H9 (cell line): ENCODE measurements around the gene AKIRIN2. TPM values are rescaled to one million over a fixed set of nuclear protein-coding genes. Genes with fewer than 3 reads are reported as not detected.

Experiments used
- DNase-seq: peaks from one replicate; pipeline ENCODE4 v3.0.0-alpha.2; 2017
- H2AFZ ChIP-seq: one replicate; pipeline ENCODE4 v1.6.1; 2013; ENCODE audit warnings: mild to moderate bottlenecking, low read length, control low read depth, moderate library complexity
- H2AK5ac ChIP-seq: 2 replicates; pipeline ENCODE4 v1.6.1; 2013; ENCODE audit warnings: low read length, control low read depth, mixed read lengths; ENCODE audit not compliant: insufficient read length
- H2BK120ac ChIP-seq: one replicate; pipeline ENCODE4 v1.6.1; 2013; ENCODE audit warnings: low read depth, mild to moderate bottlenecking, low read length, control low read depth, inconsistent platforms; ENCODE audit not compliant: poor library complexity, severe bottlenecking
- H2BK12ac ChIP-seq: 2 replicates; pipeline ENCODE4 v1.6.1; 2013; ENCODE audit warnings: low read length, control low read depth, mixed read lengths, low read depth; ENCODE audit not compliant: insufficient read length
- H2BK15ac ChIP-seq: 2 replicates; pipeline ENCODE4 v1.6.1; 2013; ENCODE audit warnings: low read depth, low read length, control low read depth
- H2BK20ac ChIP-seq: one replicate; pipeline ENCODE4 v1.6.1; 2013; ENCODE audit warnings: low read depth, mild to moderate bottlenecking, low read length, control low read depth, inconsistent platforms; ENCODE audit not compliant: poor library complexity, severe bottlenecking
- H2BK5ac ChIP-seq: 2 replicates; pipeline ENCODE4 v1.6.1; 2013; ENCODE audit warnings: low read length, control low read depth, mixed read lengths; ENCODE audit not compliant: insufficient read length
- H3K14ac ChIP-seq: 2 replicates; pipeline ENCODE4 v1.6.1; 2013; ENCODE audit warnings: low read length, control low read depth; ENCODE audit not compliant: insufficient read depth
- H3K18ac ChIP-seq: 2 replicates; pipeline ENCODE4 v1.6.1; 2013; ENCODE audit warnings: low read depth, mild to moderate bottlenecking, mixed read lengths, low read length, control low read depth; ENCODE audit not compliant: insufficient read length
- H3K23ac ChIP-seq: 2 replicates; pipeline ENCODE4 v1.6.1; 2013; ENCODE audit warnings: low read length, control low read depth, mixed read lengths, low read depth; ENCODE audit not compliant: insufficient read length
- H3K23me2 ChIP-seq: 2 replicates; pipeline ENCODE4 v1.6.1; 2013; ENCODE audit warnings: low read depth, mild to moderate bottlenecking, mixed read lengths, low read length, control low read depth; ENCODE audit not compliant: insufficient read length, poor library complexity, severe bottlenecking
- H3K27ac ChIP-seq: 2 replicates; pipeline ENCODE4 v1.5.1; 2013; ENCODE audit warnings: low read length, control low read depth, mixed read lengths, low read depth; ENCODE audit not compliant: insufficient read length
- H3K27me3 ChIP-seq: 2 replicates; pipeline ENCODE4 v1.6.1; 2013; ENCODE audit warnings: low read length, control low read depth, inconsistent platforms; ENCODE audit not compliant: insufficient read depth
- H3K4ac ChIP-seq: 2 replicates; pipeline ENCODE4 v1.6.1; 2013; ENCODE audit warnings: low read depth, mild to moderate bottlenecking, control low read depth, inconsistent platforms, low read length, moderate library complexity
- H3K4me1 ChIP-seq: 2 replicates; pipeline ENCODE4 v1.6.1; 2013; ENCODE audit warnings: low read length, control low read depth, inconsistent platforms; ENCODE audit not compliant: insufficient read depth
- H3K4me2 ChIP-seq: 2 replicates; pipeline ENCODE4 v1.6.1; 2013; ENCODE audit warnings: low read length, control low read depth, mixed read lengths; ENCODE audit not compliant: insufficient read length, insufficient read depth
- H3K56ac ChIP-seq: 2 replicates; pipeline ENCODE4 v1.6.1; 2013; ENCODE audit warnings: low read depth, mild to moderate bottlenecking, mixed read lengths, low read length, control low read depth; ENCODE audit not compliant: insufficient read length
- H3K79me1 ChIP-seq: 2 replicates; pipeline ENCODE4 v1.6.1; 2013; ENCODE audit warnings: low read depth, mild to moderate bottlenecking, moderate library complexity, low read length, control low read depth, inconsistent platforms; ENCODE audit not compliant: insufficient read depth, poor library complexity, severe bottlenecking
- H3K79me2 ChIP-seq: 2 replicates; pipeline ENCODE4 v1.6.1; 2013; ENCODE audit warnings: low read length, control low read depth, inconsistent platforms; ENCODE audit not compliant: insufficient read depth
- H3K9ac ChIP-seq: 2 replicates; pipeline ENCODE4 v1.6.1; 2013; ENCODE audit warnings: low read length, control low read depth, mixed read lengths; ENCODE audit not compliant: insufficient read length; ENCODE audit errors: extremely low read depth
- H3K9me3 ChIP-seq: one replicate; pipeline ENCODE4 v1.6.1; 2013; ENCODE audit warnings: low read depth, low read length, inconsistent platforms; ENCODE audit not compliant: control insufficient read depth
- H3T11ph ChIP-seq: one replicate; pipeline ENCODE4 v1.6.1; 2013; ENCODE audit warnings: mild to moderate bottlenecking, low read length, control low read depth, inconsistent platforms
- H4K20me1 ChIP-seq: one replicate; pipeline ENCODE4 v1.6.1; 2013; ENCODE audit not compliant: control insufficient read depth, insufficient read length, insufficient read depth
- H4K5ac ChIP-seq: 2 replicates; pipeline ENCODE4 v1.6.1; 2013; ENCODE audit warnings: low read depth, mild to moderate bottlenecking, mixed read lengths, low read length, control low read depth; ENCODE audit not compliant: insufficient read length
- H4K8ac ChIP-seq: replicated peaks from 2 replicates; pipeline ENCODE4 v1.6.1; 2013; ENCODE audit warnings: low read length, control low read depth, mixed read lengths, low read depth; ENCODE audit not compliant: insufficient read length
- H4K91ac ChIP-seq: 2 replicates; pipeline ENCODE4 v1.6.1; 2013; ENCODE audit warnings: low read depth, mild to moderate bottlenecking, moderate library complexity, mixed read lengths, low read length, control low read depth; ENCODE audit not compliant: insufficient read length
- H3K27ac Mint-ChIP-seq, 3 experiments: 2 replicates in 2 of 3; 3 replicates in 1 of 3; pipeline ENCODE4 v1.8.0; 2020 to 2021; ENCODE audit warnings: mixed read lengths in 3 of 3, mild to moderate bottlenecking in 1 of 3, moderate library complexity in 1 of 3
- H3K27me3 Mint-ChIP-seq: 2 replicates; pipeline ENCODE4 v1.8.0; 2021; ENCODE audit warnings: low read depth, mild to moderate bottlenecking, moderate library complexity, mixed read lengths
- H3K36me3 Mint-ChIP-seq, 3 experiments: 2 replicates in 2 of 3; 3 replicates in 1 of 3; pipeline ENCODE4 v1.8.0; 2020 to 2021; ENCODE audit warnings: low read depth in 3 of 3, mixed read lengths in 3 of 3; ENCODE audit not compliant: insufficient read depth in 1 of 3
- H3K4me1 Mint-ChIP-seq, 2 experiments: 2 replicates each; pipeline ENCODE4 v1.8.0; 2020; ENCODE audit warnings: mixed read lengths in 2 of 2
- H3K4me3 Mint-ChIP-seq, 2 experiments: 2 replicates in 1 of 2; 3 replicates in 1 of 2; pipeline ENCODE4 v1.8.0; 2020 to 2021; ENCODE audit warnings: mild to moderate bottlenecking in 2 of 2, mixed read lengths in 2 of 2, moderate library complexity in 1 of 2
- H3K9me3 Mint-ChIP-seq, 2 experiments: 2 replicates in 1 of 2; 3 replicates in 1 of 2; pipeline ENCODE4 v1.8.0; 2020; ENCODE audit warnings: mild to moderate bottlenecking in 2 of 2, mixed read lengths in 2 of 2, moderate library complexity in 1 of 2
- total RNA-seq: library from RNA; stranded (reverse); gene quantifications from 2 replicates; pipeline ENCODE4 v1.2.1, GENCODE V29; 2021
- TF ChIP-seq, protein P1 (sequence below): fragments of 200-600 bp; sonication (generic); conservative IDR thresholded peaks from 3 replicates; pipeline ENCODE4 v1.8.0; 2021; ENCODE audit warnings: antibody characterized with exemption, mild to moderate bottlenecking

The AKIRIN2 gene
- total RNA-seq, 1 experiment from 2014 or later: 75.7 TPM

GRCh38 chr6:87731080-87731479 lies 29.0 kb upstream of the AKIRIN2 start:
- no peak overlapping the region for H3K27ac Mint-ChIP-seq
- DNase-seq: no peak
- Histone ChIP-seq H4K20me1 (no peaks in the 10 kb centered on the region), H4K5ac (no peak overlapping the region), H3K18ac (no peak overlapping the region), H3K79me2 (no peaks in the 10 kb centered on the region), H3K56ac (no peak overlapping the region), H2BK12ac (no peak overlapping the region), H3K9me3 (no peaks in the 10 kb centered on the region), H4K91ac (no peak overlapping the region), H2AK5ac (no peak overlapping the region), H2BK5ac (no peak overlapping the region), H2BK120ac (no peak overlapping the region), H3K4ac (no peak overlapping the region), H2BK20ac (no peak overlapping the region), H3K23ac (no peak overlapping the region), H3K27me3 (no peaks in the 10 kb centered on the region), H4K8ac (no peak overlapping the region), H3K9ac (no peak overlapping the region), H3K4me1 (no peaks in the 10 kb centered on the region), H2BK15ac (no peak overlapping the region), H3K4me2 (no peak overlapping the region), H3K79me1 (no peaks in the 10 kb centered on the region), H3K23me2 (no peaks in the 10 kb centered on the region), H3K14ac (no peak overlapping the region), H3T11ph (no peak overlapping the region), H3K27ac (no peak overlapping the region), H2AFZ (no peak overlapping the region)
- H3K36me3 Mint-ChIP-seq: peaks cover 0 to 9% (median 2%) of the 10 kb centered on the region in 3 experiments; a peak in 3 of 7 replicates
- H3K9me3 Mint-ChIP-seq: peaks cover 7 to 10% of the 10 kb centered on the region in 2 experiments; a peak in 4 of 5 replicates
- no peak overlapping the region for H3K4me3 Mint-ChIP-seq
- TF ChIP-seq, protein P1, sequence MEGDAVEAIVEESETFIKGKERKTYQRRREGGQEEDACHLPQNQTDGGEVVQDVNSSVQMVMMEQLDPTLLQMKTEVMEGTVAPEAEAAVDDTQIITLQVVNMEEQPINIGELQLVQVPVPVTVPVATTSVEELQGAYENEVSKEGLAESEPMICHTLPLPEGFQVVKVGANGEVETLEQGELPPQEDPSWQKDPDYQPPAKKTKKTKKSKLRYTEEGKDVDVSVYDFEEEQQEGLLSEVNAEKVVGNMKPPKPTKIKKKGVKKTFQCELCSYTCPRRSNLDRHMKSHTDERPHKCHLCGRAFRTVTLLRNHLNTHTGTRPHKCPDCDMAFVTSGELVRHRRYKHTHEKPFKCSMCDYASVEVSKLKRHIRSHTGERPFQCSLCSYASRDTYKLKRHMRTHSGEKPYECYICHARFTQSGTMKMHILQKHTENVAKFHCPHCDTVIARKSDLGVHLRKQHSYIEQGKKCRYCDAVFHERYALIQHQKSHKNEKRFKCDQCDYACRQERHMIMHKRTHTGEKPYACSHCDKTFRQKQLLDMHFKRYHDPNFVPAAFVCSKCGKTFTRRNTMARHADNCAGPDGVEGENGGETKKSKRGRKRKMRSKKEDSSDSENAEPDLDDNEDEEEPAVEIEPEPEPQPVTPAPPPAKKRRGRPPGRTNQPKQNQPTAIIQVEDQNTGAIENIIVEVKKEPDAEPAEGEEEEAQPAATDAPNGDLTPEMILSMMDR: no peak
- no peaks in the 10 kb centered on the region for H3K27me3 Mint-ChIP-seq
- H3K4me1 Mint-ChIP-seq: peaks cover 9 to 10% of the 10 kb centered on the region in 2 experiments
